Effector CD4-positive, alpha-beta T cell (primary cell): ENCODE results near the gene C1QTNF12.

ENCODE experiments used
- DNase-seq: peaks from one replicate; pipeline ENCODE4 v3.0.0-alpha.2; 2020

The C1QTNF12 gene

GRCh38 chr1:1239614-1240347 lies 6.7 kb downstream of the C1QTNF12 start:
- DNase-seq, result no peak

- no peak for DNase-seq
Observed at GRCh38 chr1:1239227-1239613, 7.3 kb downstream of the C1QTNF12 start.

GRCh38 chr1:1238702-1239178 lies 7.8 kb downstream of the C1QTNF12 start:
- DNase-seq, result no peak

GRCh38 chr1:1237874-1238701 lies 8.4 kb downstream of the C1QTNF12 start:
- DNase-seq, result no peak

- DNase-seq, result no peak
Observed at GRCh38 chr1:1236945-1237873, 9.3 kb downstream of the C1QTNF12 start.

GRCh38 chr1:1236176-1236763 lies 10.3 kb downstream of the C1QTNF12 start:
- DNase-seq, result no peak

GRCh38 chr1:1235016-1235744 lies 11.3 kb downstream of the C1QTNF12 start:
- no peak for DNase-seq

- DNase-seq, result no peak
Observed at GRCh38 chr1:1234180-1234808, 12.2 kb downstream of the C1QTNF12 start.

GRCh38 chr1:1233567-1233892 lies 13.0 kb downstream of the C1QTNF12 start:
- no peak for DNase-seq

GRCh38 chr1:1232796-1233566 lies 13.5 kb downstream of the C1QTNF12 start:
- DNase-seq, result no peak

- no peak for DNase-seq
Observed at GRCh38 chr1:1232208-1232795, 14.2 kb downstream of the C1QTNF12 start, which contains the start of gene B3GALT6. Gene B3GALT6, plus strand, starts transcription at chr1:1232237. Its CDS starts 42 bp downstream, at chr1:1232279.

- peak; percentile 95 for DNase-seq
Observed at GRCh38 chr1:1231400-1232207, 14.9 kb downstream of the C1QTNF12 start, which contains the start of gene SDF4. Gene SDF4, minus strand, starts transcription at chr1:1232001. Its CDS starts 3,229 bp downstream, at chr1:1228772.

GRCh38 chr1:1230656-1231399 lies 15.7 kb downstream of the C1QTNF12 start:
- DNase-seq, result no peak

- DNase-seq, result no peak
Observed at GRCh38 chr1:1229770-1230169, 16.8 kb downstream of the C1QTNF12 start.

- DNase-seq, result no peak
Observed at GRCh38 chr1:1228596-1229321, 17.8 kb downstream of the C1QTNF12 start.

GRCh38 chr1:1228187-1228586 lies 18.3 kb downstream of the C1QTNF12 start:
- no peak for DNase-seq

GRCh38 chr1:1227386-1227785 lies 19.1 kb downstream of the C1QTNF12 start:
- DNase-seq, result no peak
